H1 (cell line): ENCODE results near the gene RHEX.
"Not testable (repeated sequence)": the region's sequence is repeated elsewhere in the genome, so short reads cannot be mapped to it uniquely, and the experiment has no call there.

Source experiments
- CREB1 ChIP-seq: IDR thresholded peaks from 2 replicates; pipeline ENCODE4 v1.6.1; 2012; ENCODE audit warnings: inconsistent platforms
- CTCF ChIP-seq, 3 experiments: IDR thresholded peaks; 1 replicate in 2 of 3; 2 replicates in 1 of 3; pipeline versions ENCODE4 v1.5.1 to v1.6.1; 2011; ENCODE audit warnings: low read length in 3 of 3, mild to moderate bottlenecking in 3 of 3, inconsistent platforms in 2 of 3, low read depth in 1 of 3, moderate library complexity in 1 of 3; ENCODE audit not compliant: insufficient read depth in 1 of 3; ENCODE audit errors: control extremely low read depth in 1 of 3
- POLR2A ChIP-seq, 2 experiments: IDR thresholded peaks; 1 replicate in 1 of 2; 2 replicates in 1 of 2; pipeline ENCODE4 v1.6.1; 2011; ENCODE audit warnings: low read depth in 2 of 2, low read length in 2 of 2, mild to moderate bottlenecking in 2 of 2; ENCODE audit errors: control extremely low read depth in 1 of 2
- RBBP5 ChIP-seq: IDR thresholded peaks from 2 replicates; pipeline ENCODE4 v1.7.1; 2012; ENCODE audit warnings: low read depth, mild to moderate bottlenecking, inconsistent platforms, low read length, moderate library complexity, borderline replicate concordance
- SRF ChIP-seq: IDR thresholded peaks from 2 replicates; pipeline ENCODE4 v1.6.1; 2011; ENCODE audit warnings: mild to moderate bottlenecking, low read depth, low read length, moderate library complexity

- not testable (repeated sequence) for TF ChIP-seq SRF; CREB1; POLR2A (IDR thresholded peaks at IDR 0.05; ENCODE audit: control extremely low read depth in 1 of 2, low read depth in 2 of 2, low read length in 2 of 2); RBBP5; CTCF (IDR thresholded peaks at IDR 0.05; ENCODE audit: control extremely low read depth in 1 of 3, insufficient read depth in 1 of 3, low read depth in 1 of 3, low read length in 3 of 3)
Measured at GRCh38 chr1:206053616-206054015, 643 bp downstream of the RHEX start.
